HG02763 (cell line): ENCODE data around the gene AMACR.

ENCODE experiments used
- ATAC-seq: cut with Tn5 transposase; IDR thresholded peaks from one replicate; pipeline ENCODE4 v1.9.1; 2021; ENCODE audit warnings: mild to moderate bottlenecking, moderate library complexity; ENCODE audit not compliant: unreplicated experiment

Gene AMACR

GRCh38 chr5:34009610-34010009, 1.8 kb upstream of the AMACR start:
- no peak for ATAC-seq

- no peak for ATAC-seq
Measured at GRCh38 chr5:34008802-34009201, 952 bp upstream of the AMACR start.

DNA sequence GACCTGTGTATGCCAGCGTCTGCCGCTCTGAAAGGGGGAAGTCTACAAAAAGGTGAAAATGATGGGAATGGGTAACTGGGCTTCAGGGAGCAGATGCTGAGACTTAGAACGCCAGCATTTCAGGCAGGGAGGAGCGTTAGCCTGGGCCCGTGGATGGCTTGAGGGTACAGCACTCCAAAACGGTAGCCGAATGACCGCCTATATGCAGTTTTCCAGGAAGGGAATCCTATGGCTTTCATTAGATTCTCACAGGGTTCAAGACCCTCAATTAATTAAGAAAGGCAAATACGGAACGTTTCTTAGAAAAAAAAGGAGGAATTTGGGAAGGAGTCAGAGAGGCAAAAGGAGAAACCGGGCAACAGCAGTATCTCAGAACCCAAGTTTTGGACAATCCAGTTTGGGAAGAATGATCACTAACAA, 639 bp downstream of the AMACR start:
- ATAC-seq = no peak

DNA sequence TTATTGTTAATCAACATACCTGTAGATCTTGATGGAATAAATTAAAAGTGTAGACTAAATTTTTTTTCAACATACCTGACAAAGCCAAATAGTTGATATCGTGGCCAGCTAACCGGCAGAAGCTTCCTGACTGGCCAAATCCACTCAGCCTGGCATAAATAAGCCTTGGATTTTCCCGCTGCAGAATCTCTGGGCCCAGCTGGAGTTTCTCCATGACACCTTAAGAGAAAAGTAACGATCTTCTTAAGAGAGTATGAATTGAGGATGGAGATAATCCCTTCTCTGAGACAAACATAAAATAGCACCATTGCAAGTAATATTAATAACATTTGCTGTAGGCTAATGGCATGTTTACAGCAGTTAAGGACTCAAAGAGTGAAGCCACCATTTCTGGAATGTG, 2.2 kb downstream of the AMACR start:
- ATAC-seq = no peak

DNA sequence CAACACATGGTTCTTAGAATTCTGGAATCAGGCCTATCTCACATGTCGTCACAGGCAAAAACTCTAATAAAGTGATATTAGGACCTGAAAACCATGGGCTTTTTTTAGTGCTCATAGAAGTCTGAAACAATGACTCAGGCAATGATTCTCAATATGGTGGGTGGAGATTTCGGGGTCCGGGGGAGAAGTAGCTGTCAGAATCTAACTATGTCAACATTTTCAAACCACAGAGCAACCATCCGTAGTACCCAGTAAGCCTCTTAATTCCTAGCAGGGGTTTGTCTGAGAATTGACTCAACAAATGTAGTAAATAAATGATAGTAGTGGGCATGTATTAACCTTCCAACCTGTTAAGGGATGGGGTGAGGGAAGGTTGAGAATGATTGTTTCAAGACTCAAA, 2.6 kb downstream of the AMACR start:
- ATAC-seq = no peak

DNA sequence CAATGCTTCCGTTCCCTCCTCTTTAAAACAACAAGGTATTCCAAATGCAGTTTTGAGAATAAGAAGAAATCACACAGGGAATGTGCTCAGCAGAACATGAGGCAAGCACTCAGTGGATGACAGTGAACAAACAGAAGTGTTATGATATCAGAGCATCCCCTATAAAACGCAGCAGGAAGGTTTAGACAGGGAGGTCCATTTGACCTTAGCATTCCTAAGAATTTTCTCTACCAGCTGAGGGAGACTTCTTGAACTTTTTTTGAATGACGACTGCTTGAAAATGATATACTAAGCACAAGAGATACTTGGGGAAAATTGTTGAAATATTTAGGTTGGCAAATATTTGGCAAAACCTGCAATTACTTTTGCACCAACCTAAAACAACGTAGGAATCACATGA, 3.9 kb downstream of the AMACR start:
- ATAC-seq = no peak

DNA sequence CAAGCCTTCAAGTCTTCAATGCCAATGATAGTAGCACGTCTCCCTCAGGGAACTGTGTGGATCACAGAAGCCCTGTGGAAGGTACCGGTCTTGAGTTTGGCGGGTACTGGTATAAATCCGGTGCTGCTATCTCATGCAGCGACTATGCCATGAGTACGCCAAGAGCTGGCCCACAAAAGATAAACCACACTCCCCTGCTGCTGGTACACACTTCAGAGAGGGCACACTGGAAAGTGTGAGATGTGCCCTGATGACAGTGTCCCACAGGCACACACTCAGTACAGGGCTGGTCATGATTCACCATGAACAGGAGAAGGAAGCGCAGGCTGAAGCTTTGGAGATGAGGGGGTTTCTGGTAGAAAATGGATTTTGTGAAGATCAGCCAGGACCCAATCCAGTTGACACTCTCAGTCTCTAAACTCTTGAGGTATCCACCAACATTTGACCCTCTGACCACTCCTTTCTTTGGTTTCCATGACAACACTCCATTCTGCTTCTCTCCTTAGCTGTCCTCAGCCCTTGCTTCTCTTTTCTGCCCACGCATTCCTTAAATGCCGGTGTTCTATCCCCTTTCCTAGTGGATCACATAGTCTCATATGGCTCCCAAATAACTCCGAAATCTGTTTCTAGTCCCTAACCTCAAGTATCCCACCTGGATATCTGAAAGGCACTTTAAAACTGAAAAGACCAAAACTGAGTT, 5.1 kb downstream of the AMACR start:
- ATAC-seq = no peak

DNA sequence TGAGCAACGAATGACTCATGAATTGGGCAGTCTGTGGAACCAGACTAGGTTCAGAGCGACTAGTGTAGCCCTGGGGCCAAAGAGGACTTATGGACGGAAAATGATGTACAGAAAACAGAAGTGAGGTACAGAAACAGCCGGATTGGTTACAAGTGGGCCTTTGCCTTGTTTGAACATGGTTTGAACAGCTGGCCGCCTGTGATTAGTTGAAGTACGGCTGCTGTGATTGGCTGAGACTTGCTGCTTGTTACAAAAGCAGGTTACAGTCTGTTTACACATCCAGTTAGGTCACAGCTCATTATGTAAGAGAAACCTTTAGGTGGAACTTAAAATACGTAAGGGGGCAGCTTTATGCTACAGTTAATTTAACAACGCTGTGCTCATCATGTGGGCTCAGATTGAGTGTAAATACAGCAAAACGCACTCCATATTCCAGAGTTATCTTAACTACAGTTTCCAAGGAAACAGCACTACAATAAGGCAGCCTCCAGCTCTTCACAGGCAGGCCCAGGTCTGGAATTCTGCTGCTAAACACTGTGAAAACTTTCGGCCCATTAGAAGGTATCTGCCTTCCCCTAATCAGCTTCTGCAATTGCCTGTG, 6.5 kb downstream of the AMACR start:
- no peak for ATAC-seq

- no peak for ATAC-seq
Measured at GRCh38 chr5:33999978-34000377, 7.9 kb downstream of the AMACR start.

DNA sequence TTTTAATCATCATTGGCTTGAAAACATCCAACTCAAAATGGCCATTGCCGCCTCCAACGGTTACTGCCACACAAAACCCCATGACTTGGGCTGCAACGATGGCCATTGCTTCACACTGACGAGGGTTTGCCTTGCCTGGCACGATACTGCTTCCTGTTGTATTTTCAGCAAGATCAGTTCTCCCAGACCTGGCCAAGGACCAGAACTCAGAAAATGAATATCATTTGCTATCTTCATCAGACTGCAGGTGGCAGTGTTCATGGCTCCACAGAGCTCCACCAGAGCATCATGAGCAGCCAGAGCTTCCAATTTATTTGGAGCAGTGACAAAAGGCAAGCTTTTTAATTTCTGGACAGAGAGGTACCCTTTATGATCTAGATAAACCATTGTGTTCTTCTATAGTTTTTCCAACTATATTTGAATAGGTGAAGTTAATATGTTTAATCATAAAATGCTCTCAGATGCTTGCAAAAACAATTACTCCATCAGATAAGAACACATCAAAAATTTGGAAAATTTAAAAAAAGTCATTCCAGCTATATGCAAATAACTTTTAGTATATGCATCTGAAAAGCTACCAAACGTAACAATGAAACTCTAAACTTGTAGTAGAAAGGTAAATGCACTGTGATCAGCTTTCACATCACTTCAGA, 10.4 kb downstream of the AMACR start:
- ATAC-seq = no peak

- no peak for ATAC-seq
Measured at GRCh38 chr5:33995865-33996264, 12.0 kb downstream of the AMACR start.

GRCh38 chr5:33994845-33995244, 13.0 kb downstream of the AMACR start:
- no peak for ATAC-seq

GRCh38 chr5:33992864-33993263, 15.0 kb downstream of the AMACR start:
- ATAC-seq = no peak

- ATAC-seq = no peak
Measured at GRCh38 chr5:33985447-33985846, 22.4 kb downstream of the AMACR start.

DNA sequence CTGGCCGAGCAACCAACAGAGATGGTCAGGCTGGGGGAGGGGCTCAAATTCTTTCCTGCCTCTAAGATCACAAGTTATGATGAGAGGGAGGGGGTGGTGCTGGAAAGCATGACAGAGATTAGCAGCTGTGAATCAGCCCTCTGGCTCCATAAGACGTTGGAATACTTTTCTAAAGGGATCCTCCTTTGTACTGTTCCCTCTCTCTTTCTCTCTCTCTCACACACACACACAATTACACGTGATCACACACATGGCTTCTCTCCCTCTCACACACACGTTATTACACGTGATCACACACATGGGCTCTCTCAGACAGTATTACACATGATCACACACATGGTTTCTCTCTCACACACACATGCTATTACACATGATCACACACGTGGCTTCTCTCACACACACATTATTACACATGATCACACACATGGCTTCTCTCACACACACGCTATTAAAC, 23.2 kb downstream of the AMACR start, which contains the start of gene SLC45A2:
TSS of gene SLC45A2 (minus strand) at position 23 of the 454 bp plus-strand sequence. CDS start 110 bp downstream, outside the sequence.
- ATAC-seq = no peak

- no peak for ATAC-seq
Measured at GRCh38 chr5:33984178-33984577, 23.7 kb downstream of the AMACR start.

- ATAC-seq = no peak
Measured at GRCh38 chr5:33981408-33982162, 26.3 kb downstream of the AMACR start.

DNA sequence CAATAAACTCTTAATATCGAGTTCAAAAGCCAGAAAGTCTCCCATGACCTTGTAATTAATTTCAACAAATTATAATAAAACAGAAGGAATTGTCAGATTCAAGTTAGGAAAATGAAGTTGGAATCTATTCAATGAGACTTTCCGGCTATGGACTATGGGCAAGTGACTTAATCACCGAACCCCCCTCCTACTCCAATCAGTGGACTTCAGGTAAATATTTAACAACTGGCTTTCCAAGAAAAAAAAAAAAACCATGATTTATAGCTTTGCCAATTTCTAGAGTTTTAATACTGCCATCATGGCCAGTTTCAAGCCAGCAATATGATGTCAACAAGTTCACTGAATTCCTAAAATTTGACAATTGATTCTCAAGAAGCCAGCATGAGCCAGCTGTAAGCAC, 27.8 kb downstream of the AMACR start:
- no peak for ATAC-seq

- ATAC-seq = no peak
Measured at GRCh38 chr5:33978306-33978705, 29.5 kb downstream of the AMACR start.

- ATAC-seq = no peak
Measured at GRCh38 chr5:33976307-33976706, 31.5 kb downstream of the AMACR start.

GRCh38 chr5:33975852-33976251, 32.0 kb downstream of the AMACR start:
- ATAC-seq = no peak
